Muscle of leg (tissue), 11 donors: Measurements from ENCODE around the gene TEDC1. TPM values are rescaled to one million over a fixed set of nuclear protein-coding genes. Genes with fewer than 3 reads are reported as not detected.
"Not testable (repeated sequence)": the region's sequence is repeated elsewhere in the genome, so short reads cannot be mapped to it uniquely, and the experiment has no call there.

Source experiments
- DNase-seq: peaks from one replicate; pipeline ENCODE4 v3.0.0; 2013
- H3K27ac ChIP-seq: one replicate; pipeline ENCODE4 v1.5.1; 2013; ENCODE audit warnings: mild to moderate bottlenecking, low read length, control low read depth
- H3K27me3 ChIP-seq: one replicate; pipeline ENCODE4 v1.6.1; 2013; ENCODE audit warnings: low read length; ENCODE audit not compliant: control insufficient read depth, insufficient read depth
- H3K36me3 ChIP-seq: one replicate; pipeline ENCODE4 v1.6.1; 2013; ENCODE audit warnings: low read length; ENCODE audit not compliant: control insufficient read depth, insufficient read depth
- H3K4me1 ChIP-seq: one replicate; pipeline ENCODE4 v1.6.1; 2013; ENCODE audit warnings: low read length; ENCODE audit not compliant: control insufficient read depth, insufficient read depth
- H3K4me3 ChIP-seq: one replicate; pipeline ENCODE4 v1.5.1; 2013; ENCODE audit warnings: low read length, control low read depth
- H3K9me3 ChIP-seq: replicated peaks from 2 replicates; pipeline ENCODE4 v1.6.1; 2013; ENCODE audit warnings: low read depth, low read length; ENCODE audit not compliant: control insufficient read depth
- WGBS: methylation state at CpG from one replicate; pipeline ENCODE4 v1.1.5; 2013; ENCODE audit warnings: missing lambda C conversion rate; ENCODE audit not compliant: insufficient coverage; 5-methylcytosine and 5-hydroxymethylcytosine counted together
- polyA plus RNA-seq, 8 donors: library from polyadenylated mRNA; unstranded; fragments of 120-200 nt; gene quantifications; one replicate each; pipeline versions ENCODE4 v1.2.1 to v1.2.3, GENCODE V29; 2013; ENCODE audit warnings: inconsistent platforms in 1 of 8, low replicate concordance in 1 of 8; ENCODE audit not compliant: insufficient read length in 8 of 8, insufficient read depth in 1 of 8
- total RNA-seq: library from RNA; stranded (reverse); fragments of 120-200 nt; gene quantifications from one replicate; pipeline ENCODE4 v1.2.4, GENCODE V29; 2013

TEDC1 gene
- total and polyA plus RNA-seq, 9 donors: 5.6 to 9.3 (median 7.4) TPM

- 78% methylated on average over 5 of the region's 9 CpGs for WGBS
- H3K4me3 ChIP-seq: no peak overlapping the region
- no peaks in the 10 kb centered on the region for H3K9me3 ChIP-seq
- no peak overlapping the region for H3K27ac ChIP-seq
- peaks cover 3% of the 10 kb centered on the region for H3K4me1 ChIP-seq
- H3K27me3 ChIP-seq: peaks cover 2% of the 10 kb centered on the region
- no peaks in the 10 kb centered on the region for H3K36me3 ChIP-seq
- DNase-seq: no peak
Measured at GRCh38 chr14:105540811-105541210, 49.8 kb downstream of the TEDC1 start.

- Histone ChIP-seq H3K4me1 (peaks cover 3% of the 10 kb centered on the region), H3K27me3 (peaks cover 2% of the 10 kb centered on the region), H3K4me3 (no peak overlapping the region), H3K36me3 (no peaks in the 10 kb centered on the region), H3K9me3 (no peaks in the 10 kb centered on the region), H3K27ac (no peak overlapping the region)
- DNase-seq: no peak
- WGBS: 95% methylated on average over 8 of the region's 19 CpGs
Measured at GRCh38 chr14:105541218-105541875, 50.3 kb downstream of the TEDC1 start.

- not testable (repeated sequence) for DNase-seq, H3K4me3 ChIP-seq, H3K4me1 ChIP-seq, H3K36me3 ChIP-seq, H3K27me3 ChIP-seq, H3K9me3 ChIP-seq, H3K27ac ChIP-seq
- WGBS: no CpG with 5 or more reads among the region's 1 CpG
Measured at GRCh38 chr14:105545676-105546075, 54.6 kb downstream of the TEDC1 start.

GRCh38 chr14:105546410-105546809, 55.4 kb downstream of the TEDC1 start:
- not testable (repeated sequence) for H3K27ac ChIP-seq, H3K4me3 ChIP-seq, DNase-seq, H3K4me1 ChIP-seq, H3K9me3 ChIP-seq, H3K27me3 ChIP-seq, H3K36me3 ChIP-seq
- no CpG with 5 or more reads among the region's 20 CpGs for WGBS

- H3K36me3 ChIP-seq, DNase-seq, H3K27me3 ChIP-seq, H3K4me1 ChIP-seq, H3K4me3 ChIP-seq, H3K27ac ChIP-seq, H3K9me3 ChIP-seq: not testable (repeated sequence)
- WGBS: 89% methylated on average over 5 of the region's 24 CpGs
Measured at GRCh38 chr14:105547072-105547471, 56.0 kb downstream of the TEDC1 start.

GRCh38 chr14:105547741-105548169, 56.7 kb downstream of the TEDC1 start:
- 97% methylated on average over 38 of the region's 38 CpGs for WGBS
- Histone ChIP-seq H3K36me3 (no peaks in the 10 kb centered on the region), H3K27ac (no peak overlapping the region), H3K4me1 (no peaks in the 10 kb centered on the region), H3K27me3 (no peaks in the 10 kb centered on the region), H3K9me3 (no peaks in the 10 kb centered on the region), H3K4me3 (no peak overlapping the region)
- no peak for DNase-seq

Other genes with a start within 250 kb of the TEDC1 start
- 44.6 TPM for gene BTBD6, start 242.7 kb upstream of the TEDC1 start, total RNA-seq
- 10 to 100 TPM; 32.6 to 46.6 (median 37.9) TPM for gene BTBD6, start 242.7 kb upstream of the TEDC1 start, polyA plus RNA-seq
- gene BRF1, start 190.2 kb upstream of the TEDC1 start, total RNA-seq: 29.9 TPM
- 10 to 100 TPM; 25.3 to 31.3 (median 27.9) TPM for gene BRF1, start 190.2 kb upstream of the TEDC1 start, polyA plus RNA-seq
- gene PACS2, start 176.5 kb upstream of the TEDC1 start, total RNA-seq: 66.2 TPM
- 100 to 1,000 TPM in 3 of 8 donors, 10 to 100 TPM in 5; 67.1 to 110 (median 87.9) TPM for gene PACS2, start 176.5 kb upstream of the TEDC1 start, polyA plus RNA-seq
- 0.49 TPM for gene TEX22, start 92.7 kb upstream of the TEDC1 start, total RNA-seq
- gene TEX22, start 92.7 kb upstream of the TEDC1 start, polyA plus RNA-seq: 1 to 10 TPM in 1 of 8 donors, under 1 TPM in 7; 0.23 to 1.1 (median 0.47) TPM
- gene MTA1, start 71.4 kb upstream of the TEDC1 start, total RNA-seq: 41.8 TPM
- 100 to 1,000 TPM in 3 of 8 donors, 10 to 100 TPM in 5; 64.1 to 112 (median 91.3) TPM for gene MTA1, start 71.4 kb upstream of the TEDC1 start, polyA plus RNA-seq
- 144 TPM for gene CRIP2, start 16.4 kb upstream of the TEDC1 start, total RNA-seq
- gene CRIP2, start 16.4 kb upstream of the TEDC1 start, polyA plus RNA-seq: 100 to 1,000 TPM; 203 to 335 (median 255) TPM
- 39.3 TPM for gene CRIP1, start 4.4 kb upstream of the TEDC1 start, total RNA-seq
- 10 to 100 TPM; 32.6 to 64.4 (median 56.7) TPM for gene CRIP1, start 4.4 kb upstream of the TEDC1 start, polyA plus RNA-seq
- 4.8 TPM for gene TMEM121, start 35.3 kb downstream of the TEDC1 start, total RNA-seq
- 1 to 10 TPM; 1.3 to 3.7 (median 3.3) TPM for gene TMEM121, start 35.3 kb downstream of the TEDC1 start, polyA plus RNA-seq